NCI-H2196 (cell line): ENCODE data around the gene ADI1.

Experiments used
- DNase-seq: peaks from one replicate; lab custom pipeline; 2025; ENCODE audit not compliant: unreplicated experiment; lab: John Stamatoyannopoulos, UW

The ADI1 gene, protein sequence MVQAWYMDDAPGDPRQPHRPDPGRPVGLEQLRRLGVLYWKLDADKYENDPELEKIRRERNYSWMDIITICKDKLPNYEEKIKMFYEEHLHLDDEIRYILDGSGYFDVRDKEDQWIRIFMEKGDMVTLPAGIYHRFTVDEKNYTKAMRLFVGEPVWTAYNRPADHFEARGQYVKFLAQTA

DNA sequence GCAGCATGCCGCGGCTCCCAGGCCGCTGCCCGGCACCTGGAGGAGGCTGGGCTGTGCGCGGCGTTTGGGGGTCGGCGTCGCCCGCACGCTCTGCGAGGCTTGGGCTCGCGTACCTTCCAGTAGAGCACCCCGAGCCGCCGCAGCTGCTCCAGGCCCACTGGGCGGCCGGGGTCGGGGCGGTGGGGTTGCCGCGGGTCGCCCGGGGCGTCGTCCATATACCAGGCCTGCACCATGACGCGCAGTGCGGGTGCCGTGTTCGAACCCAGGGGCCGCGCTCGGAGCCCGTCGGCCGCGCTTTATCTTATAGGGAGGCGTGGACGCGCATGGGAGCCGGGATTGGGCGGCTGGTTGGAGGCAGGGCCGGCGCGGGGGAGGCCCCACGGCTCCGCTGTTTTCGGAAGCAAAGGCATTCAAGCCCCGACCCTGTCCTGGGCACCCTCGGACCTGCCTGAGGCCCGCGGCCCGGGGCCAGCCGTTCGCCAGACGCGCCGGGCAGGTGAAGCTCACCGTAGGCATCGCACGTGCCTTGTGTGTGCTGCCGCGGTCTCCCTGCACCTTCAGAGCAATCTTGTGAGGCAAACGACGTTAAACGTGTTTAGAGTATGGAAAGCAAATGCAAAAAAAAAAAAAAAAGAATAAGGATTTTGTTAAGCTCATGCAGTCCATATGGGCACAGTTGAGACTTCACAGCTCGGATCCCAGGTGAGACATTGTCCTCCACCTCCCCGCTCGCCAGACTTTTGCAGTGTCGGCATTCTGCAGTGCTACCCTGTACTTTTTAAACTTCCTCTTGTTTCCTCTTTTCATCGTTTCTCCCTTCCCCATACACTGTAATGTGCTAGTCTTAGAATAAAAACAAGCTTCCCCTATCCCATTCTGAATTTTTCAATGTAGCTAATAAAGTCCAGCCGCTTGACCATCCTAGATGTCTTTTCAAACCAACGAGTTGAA lies at the start of gene ADI1:
TSS of gene ADI1 (minus strand) at position 277 of the 951 bp plus-strand sequence. CDS start at position 233, 44 bp downstream.
- DNase-seq: peak; percentile 72

DNA sequence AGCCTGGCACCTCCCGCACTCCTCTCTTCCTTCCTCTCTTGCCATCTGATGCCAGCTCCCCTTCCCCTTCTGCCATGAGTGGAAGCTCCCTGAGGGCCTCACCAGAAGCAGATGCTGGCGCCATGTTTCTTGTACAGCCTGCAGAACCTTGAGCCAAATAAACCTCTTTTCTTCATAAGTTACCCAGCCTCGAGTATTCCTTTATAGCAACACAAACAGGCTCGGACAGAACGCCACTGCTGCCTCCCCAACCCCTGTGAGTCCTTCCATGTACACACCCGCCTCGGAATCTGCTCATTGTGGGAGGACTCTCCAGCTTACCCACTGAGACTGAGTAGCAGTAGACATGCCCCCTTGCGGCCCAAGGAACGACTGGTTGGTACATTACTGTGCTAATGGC lies 47.5 kb upstream of the ADI1 start:
- no peak for DNase-seq

DNA sequence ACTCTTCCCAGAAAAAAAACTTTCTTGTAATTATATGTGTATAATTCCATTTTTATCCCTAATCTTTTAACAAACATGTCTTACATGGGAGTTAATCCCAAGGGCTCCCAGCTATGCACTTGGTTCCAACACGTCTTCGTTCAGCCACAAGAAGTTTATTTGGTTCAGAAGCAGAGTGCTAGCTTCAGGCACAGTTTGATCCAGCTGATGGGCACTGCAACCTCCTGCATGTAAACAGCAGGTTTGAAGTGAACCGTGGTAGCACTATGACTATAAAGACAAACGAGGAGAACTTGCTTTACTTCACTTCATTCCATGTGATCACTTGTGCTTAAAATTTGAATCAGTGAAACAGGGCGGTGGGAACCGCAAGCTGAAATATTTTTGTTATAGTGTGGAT lies 45.8 kb upstream of the ADI1 start:
- no peak for DNase-seq

DNA sequence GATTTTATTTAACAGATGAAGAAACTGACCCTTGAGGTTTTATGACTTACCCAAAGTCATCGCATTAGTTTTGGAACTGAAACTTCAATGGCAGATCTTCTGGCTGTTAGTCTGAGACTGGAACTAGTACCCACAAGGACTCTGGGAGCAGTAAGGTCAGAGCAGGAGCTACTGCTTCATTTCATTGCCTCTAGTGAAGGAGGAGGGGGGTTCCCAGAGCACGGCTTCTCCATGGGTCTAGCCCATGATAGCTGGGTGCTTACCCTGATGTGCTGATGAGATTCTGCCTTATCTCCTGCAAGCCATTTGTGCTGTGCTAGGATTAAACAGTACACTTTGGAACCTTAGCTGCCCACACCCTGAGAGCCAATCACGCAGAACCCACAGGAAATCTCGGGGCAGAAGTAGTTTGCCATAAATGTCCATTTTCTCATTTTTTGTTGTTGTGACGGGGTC lies 44.2 kb upstream of the ADI1 start:
- no peak for DNase-seq

DNA sequence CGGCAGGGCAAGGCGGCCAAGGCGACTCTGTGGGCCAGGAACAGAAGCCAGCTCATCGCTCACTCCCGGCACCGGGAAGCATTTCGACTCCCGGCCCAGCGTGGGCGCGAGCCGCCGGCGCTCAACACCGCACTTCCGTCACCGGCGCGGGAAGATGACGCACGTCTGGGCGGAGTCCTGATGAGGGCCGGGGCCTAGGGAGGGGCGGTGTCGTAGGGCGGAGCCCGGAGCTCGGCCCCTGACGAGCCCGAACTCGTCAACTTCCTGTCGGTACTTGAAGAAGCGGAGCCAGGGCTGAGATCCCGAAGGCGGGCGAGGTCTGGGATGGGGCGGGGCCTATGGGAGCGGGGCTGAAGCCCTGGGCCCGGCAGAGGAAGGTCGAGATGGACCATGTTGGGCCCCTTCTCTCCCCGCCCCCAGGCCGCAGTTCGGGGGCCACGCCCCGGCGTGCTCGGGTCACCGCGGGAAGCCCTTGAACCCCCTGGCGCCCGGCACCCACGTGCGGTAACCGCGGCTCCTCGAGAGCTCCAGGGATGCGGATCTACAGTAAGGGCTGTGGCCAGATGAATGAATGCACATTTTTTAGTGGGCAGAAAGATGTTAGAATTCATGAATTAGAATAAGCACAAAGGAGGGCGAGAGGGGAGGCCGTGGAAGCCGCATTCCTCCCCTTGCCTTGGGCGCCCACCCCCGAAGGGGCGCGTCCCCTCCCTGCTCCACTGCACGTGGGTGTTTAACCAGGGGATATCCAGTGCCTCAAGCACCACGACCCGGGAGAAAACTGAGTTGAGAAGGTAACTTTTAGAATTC lies 39.1 kb upstream of the ADI1 start, which contains the start of gene RNASEH1:
TSS of gene RNASEH1 (minus strand) at position 129 of the 810 bp plus-strand sequence. CDS start at position 56, 73 bp downstream.
- DNase-seq: peak; percentile 98

DNA sequence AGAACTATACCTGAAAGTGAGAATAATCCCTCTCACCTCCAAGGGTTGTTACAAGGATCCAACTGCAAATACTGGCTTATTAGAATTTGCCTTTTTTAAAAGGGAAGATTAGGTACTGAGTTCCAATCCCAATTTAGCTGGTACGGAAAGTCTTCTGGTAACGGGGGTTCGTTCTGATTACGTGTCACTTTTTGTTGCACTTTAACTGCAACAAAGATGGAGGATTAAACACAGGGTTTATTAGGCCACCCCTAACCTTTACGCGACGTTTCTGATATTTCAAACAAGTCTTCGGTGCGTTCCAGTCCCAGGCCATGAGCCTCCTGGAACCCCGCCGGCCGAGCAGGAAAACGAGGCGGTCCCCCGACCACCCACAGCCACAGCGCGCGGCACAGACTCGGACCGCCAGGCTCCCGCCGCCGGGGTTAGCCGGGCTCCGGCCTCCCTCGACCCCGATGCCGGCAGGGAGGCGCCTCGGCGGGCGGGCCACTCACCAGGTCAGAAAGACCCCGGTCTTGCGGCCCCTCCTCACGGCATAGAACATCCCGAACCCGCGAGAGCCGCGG lies 38.4 kb upstream of the ADI1 start:
- no peak for DNase-seq

DNA sequence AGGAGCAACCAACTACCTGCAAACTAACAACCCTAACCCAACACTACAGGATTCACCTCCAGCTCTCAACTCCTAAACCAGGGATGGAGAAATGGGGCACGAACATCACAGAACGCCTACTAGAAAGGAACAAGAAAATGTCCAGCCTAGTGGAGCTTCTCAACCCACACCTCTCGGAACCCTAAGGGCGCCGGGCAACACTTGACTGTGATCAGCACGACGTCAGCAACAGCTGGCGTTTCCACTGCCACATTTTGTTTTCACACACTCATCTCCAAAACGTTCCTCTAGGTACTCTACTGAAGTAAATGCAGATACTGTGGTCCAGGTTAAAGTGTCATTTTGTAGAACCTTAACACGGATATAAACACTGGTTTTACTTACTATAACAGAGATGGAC lies 34.6 kb upstream of the ADI1 start:
- DNase-seq: no peak

DNA sequence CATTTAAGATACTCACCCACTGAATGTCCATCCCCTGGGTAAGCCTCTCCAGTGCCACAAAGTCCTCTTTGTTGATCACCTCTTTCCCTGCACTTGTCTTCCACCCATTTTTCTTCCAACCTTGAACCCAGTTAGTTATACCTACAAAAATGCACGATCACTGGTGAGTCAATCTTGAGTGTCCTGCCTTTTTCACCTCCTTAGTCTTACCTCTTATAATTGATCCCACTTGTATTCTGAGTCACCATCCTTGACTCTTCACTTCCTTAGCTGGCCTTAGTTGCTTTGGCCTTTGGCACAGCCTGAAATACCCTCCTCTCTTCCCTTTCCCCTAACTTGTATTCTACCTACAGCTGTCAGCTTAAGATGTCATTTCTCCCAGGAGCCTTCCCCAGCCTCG lies 28.6 kb upstream of the ADI1 start:
- no peak for DNase-seq

DNA sequence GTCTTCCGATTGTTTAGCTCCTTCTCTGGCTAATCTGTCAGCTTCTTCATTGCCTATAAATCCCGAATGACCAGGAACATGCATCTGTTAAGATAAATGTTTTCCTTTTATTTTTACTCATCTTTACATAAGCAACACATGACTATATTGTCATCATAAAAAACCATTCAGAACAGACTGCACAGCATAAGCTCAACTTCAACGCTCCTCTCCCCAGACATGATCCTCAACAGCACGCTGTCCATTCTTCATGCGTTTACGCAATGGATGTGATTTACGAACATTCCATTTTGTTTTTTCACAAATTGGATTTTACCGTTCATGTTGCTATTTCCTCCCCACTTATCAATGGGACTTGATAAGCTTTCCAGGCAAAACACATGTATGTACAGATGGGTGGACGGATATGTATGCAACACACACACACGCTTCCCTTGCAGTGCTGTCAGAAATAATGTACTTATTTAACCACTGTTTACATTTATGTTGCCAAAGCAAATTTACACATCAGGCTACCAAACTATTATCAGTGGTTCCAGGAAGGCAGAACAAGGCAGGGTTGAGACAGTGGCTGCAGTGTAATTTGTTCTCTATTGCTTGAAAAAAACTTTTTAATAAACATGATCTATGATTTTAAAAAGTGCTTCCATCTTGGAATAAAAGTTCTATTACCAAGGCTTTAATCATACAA lies 26.6 kb upstream of the ADI1 start:
- DNase-seq: no peak

DNA sequence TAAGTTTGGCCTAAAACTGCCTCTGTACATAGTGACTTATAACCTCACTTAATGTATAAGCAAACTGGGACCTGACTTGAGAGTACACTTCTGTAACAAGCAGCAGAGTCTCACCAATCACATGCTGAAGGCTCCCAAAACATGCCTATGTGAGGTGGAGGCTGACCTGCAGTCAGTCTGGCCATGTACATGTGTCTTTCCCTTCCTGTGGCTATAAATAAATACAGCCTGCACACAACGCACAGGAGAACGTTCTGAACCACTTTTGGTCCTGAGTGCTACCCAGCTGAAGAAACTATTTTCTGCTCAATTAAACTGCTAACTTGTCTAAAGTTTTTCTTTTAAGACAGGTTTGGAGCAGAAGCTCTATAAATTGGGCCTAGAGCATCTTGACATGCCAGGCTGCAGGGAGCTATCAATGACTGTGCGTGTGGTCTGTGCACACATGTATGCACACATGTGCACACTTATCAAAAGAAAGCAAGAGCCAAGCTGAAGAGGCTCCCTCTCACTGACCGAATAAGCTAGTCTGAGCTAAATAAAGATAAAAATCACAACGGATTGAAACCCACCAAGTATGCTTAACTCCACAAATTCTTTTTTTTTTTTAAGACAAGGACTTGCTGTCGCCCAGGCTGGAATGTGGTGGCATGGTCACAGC lies 23.8 kb upstream of the ADI1 start:
- DNase-seq: no peak

DNA sequence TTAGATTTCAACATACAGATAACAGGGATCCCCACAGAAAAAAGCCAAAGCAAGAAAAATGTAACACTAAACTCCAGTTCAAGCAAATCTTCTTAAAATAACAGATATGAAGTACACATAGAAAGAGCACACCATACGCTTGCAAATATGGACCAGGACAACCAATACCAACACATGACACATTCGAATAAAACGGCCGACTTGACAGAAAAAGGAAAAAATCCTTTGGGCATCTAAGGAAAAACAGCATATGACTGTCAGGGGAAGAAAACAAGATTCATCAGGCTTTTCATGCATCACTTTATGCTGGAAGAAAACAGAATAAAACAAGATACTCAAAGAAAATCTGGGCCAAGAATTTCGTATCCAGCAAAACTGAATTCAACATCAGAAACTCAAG lies 22.8 kb upstream of the ADI1 start:
- no peak for DNase-seq

DNA sequence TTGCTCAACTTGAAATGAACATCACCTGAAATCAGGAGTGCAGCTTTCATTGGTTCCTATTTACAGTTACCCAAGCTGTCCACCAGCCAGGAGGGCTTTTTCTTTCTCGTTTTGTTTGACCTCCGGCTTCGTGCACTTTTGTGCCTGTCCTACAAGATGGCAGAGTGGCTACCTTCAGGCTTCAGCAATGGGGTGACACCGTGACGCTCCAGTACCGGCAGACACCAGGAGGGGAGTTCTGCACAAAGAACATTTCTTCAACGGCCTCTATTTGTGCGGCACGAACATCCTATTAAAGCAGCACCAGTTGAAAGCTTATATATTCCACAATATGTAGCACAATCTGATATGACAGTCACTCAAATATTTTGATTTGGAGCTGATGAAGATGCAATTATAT lies 20.5 kb upstream of the ADI1 start:
- no peak for DNase-seq

DNA sequence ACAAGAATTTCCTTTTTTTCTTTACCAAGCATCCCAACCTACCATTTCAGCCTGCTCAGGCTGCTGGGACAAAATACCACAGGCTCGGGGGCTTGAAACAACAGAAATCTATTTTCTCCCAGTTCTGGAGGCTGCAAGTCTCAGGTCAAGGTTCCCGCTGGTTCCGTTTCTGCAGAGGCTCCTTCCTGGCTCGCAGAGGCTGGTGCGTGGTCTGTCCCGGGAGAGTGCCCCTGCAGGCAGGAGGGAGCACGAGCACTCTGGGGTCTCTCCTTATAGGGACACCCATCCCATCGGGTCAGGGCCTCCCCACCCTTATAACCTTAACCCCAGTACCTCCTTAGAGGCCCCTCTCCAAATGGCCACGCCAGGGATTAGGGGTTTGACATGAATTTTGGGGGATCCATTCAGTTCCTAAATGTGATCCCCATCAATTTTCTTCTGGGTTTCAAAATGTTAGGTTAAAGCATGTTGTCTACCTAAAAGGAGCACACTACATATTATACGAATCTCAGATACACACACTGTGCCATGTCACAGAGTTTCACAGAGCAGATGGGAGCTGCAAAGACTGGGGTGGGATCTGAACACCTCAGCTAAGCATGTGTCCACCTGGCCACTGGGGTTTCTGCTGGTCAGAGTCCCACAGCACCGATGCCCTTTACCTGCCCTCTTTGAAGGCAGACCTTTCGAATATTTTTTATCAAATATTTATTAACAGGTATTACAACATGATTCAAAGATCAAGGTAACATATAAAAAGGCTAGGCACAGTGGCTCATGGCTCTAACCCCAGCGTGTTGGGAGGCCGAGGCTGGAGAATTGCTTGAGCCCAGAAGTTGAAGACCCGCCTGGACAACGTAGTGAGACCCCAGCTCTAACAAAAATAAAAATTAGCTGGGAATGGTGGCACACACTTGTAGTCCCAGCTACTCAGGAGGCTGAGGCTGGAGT lies 17.6 kb upstream of the ADI1 start:
- DNase-seq: no peak

DNA sequence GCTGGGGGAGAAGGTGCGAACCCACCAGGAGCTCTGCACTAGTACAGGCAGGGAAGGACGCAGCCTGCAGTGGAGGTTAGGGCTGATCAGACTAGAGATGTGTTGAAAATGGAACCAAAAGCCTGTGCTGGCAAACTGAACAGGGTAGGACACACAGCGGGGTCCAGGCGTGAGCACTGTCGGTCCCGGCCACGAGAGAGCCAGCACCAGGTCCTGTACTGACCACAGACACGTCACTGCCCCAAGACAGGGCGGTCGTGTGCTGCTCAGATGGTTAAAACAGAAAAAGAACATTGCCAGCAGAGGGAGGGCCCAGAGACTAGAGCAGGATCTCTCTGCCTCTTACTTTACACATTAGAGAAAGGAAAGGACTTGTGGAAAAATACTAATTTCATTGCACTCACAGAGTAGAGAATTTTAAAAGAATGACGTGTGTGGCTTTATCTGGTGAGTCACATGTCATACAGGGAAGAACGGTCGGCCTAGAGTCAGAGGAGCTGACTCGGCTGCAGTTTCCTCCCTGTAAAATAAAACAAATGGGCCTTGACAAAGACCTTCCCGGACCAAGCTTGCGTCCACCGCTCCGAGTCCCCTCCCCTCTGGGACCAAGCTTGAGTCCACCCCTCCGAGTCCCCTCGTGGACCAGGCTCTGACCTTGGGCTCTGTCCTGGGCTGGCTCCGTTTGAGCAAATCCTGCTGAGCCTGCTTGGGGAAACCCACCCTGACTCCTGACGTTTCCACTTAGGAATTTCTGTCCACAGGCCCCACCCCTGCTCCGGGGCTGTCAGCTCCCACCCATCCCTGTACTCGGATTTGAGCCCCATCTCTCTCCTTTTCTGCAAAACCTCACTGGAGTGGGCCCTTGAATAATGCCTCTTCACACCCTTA lies 16.7 kb upstream of the ADI1 start:
- no peak for DNase-seq

DNA sequence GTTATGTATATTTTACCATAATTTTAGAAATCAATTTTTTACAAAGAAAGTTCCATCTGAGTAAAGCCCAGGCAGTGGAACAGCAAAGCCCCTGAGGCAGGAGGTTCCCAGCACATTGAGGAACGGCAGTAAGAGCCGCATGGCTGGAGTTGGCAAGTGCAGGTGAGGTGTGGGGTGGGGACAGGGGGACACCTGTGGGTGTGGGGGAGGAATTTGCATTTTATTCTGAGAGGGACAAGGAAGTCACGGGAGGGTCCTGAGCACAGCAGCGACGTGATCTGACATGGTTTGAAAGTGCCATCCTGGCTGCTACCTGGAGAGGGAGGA lies 16.1 kb upstream of the ADI1 start:
- DNase-seq: no peak

DNA sequence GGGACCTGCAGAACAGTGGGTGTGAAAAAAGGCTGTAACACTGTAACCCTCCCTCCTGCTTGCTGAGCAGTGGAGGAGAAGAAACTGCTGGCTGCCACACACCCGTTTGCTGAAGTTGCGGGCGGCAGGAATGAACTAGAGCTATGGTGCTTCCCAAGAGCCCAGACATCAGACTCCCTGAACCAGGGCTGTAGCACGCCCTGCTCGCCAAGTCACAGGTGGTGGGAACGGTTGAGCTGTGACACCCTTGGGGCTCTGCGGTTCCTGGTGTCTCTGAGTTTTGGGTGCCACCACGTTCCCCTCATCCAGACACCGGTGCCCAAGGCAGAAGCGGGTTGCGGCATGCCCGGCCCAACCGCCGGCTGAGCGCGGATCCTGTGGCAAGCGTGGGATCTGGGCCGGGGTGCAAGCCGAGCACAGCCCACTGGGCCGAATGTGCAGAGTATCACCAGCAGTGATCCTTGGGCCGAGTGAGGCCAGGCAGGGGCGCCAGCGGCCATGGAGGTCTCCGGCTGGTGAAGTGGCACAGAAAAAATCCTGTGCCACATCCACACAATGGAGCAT lies 15.0 kb upstream of the ADI1 start:
- DNase-seq: no peak

DNA sequence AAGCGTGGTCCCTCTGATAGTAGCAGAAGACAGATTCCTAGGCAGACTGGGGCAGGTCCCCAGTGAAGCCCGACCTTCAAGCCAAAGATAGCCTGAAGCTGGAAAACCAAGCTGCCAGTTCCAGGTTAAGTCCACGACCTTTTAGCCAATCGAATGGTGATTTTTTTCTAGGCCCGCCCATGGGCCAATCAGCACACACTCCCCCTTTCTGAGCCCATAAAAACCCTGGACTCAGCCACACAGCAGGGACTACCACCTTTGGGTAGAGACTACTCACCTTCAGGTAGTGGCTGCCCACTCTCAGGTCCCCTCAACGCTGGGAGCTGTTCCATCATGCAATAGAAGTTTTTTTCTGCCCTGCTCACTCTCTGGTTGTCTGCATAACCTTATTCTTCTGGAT lies 14.5 kb upstream of the ADI1 start:
- DNase-seq: no peak

DNA sequence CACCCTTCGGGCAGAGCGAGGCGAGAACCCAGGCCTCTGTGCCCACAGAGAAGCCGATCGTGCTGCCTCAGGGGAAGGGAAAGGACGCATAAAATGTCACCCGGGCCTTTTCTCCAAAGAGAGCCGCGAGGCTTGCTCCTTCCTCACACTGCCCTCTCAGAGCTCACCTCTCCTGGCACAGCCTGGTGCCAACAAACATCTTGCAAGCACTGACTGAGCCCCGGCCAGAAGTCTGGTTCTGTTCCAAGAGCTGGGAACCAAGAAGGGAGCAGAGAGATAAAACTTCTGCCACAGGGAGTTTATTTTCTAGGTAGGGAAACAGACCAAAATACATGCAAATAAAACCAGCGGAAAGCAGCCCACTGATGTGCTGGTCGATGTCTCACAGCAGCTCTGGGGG lies 13.6 kb upstream of the ADI1 start:
- DNase-seq: no peak
